ENCODE measurements around the gene CMIP. TPM values are rescaled to one million over a fixed set of nuclear protein-coding genes. Genes with fewer than 3 reads are reported as not detected.
A peak's percentile ranks its signal among the peaks of the same experiment; 100 is the strongest.

Gene CMIP
- total RNA-seq, 4 donors from 2014 or later, result 14.5 to 24.6 (median 21.0) TPM

- TF ChIP-seq POLR2A (IDR thresholded peaks at IDR 0.05; ENCODE audit: low read depth) (no peak), EP300 (IDR thresholded peaks at IDR 0.05) (no peak), CTCF (IDR thresholded peaks at IDR 0.05) (no peak), POLR2AphosphoS5 (IDR thresholded peaks at IDR 0.05) (no peak)
- peak overlapping the region; percentile 13 to 59 (median 30) for H3K27ac ChIP-seq (replicated peaks in 1 of 4)
- H3K27me3 ChIP-seq, result no peaks in the 10 kb centered on the region
- H3K4me1 ChIP-seq, result peaks cover 29 to 38% (median 37%) of the 10 kb centered on the region in 4 donors
- H3K9me3 ChIP-seq, result no peaks in the 10 kb centered on the region
- no peak overlapping the region for H3K4me3 ChIP-seq
- H3K36me3 ChIP-seq, result no peaks in the 10 kb centered on the region
- intact Hi-C loops (cut with DNase I), result no loop called here
- no peak for DNase-seq (ENCODE audit: extremely low spot score)
- 61% methylated on average over 8 of the region's 21 CpGs for WGBS
These were observed 68.8 kb downstream of the CMIP start for GRCh38 chr16:81513204-81514040.

- WGBS, result 82% methylated on average over 7 of the region's 7 CpGs
- no peak overlapping the region for H3K4me3 ChIP-seq
- intact Hi-C loops (cut with DNase I), result no loop called here
- peak overlapping the region in 2 of 4 donors; percentile 3 to 59 for H3K27ac ChIP-seq (replicated peaks in 1 of 4)
- TF ChIP-seq CTCF (IDR thresholded peaks at IDR 0.05) (no peak), POLR2A (IDR thresholded peaks at IDR 0.05; ENCODE audit: low read depth) (no peak), POLR2AphosphoS5 (IDR thresholded peaks at IDR 0.05) (no peak), EP300 (IDR thresholded peaks at IDR 0.05) (no peak)
- H3K9me3 ChIP-seq, result no peaks in the 10 kb centered on the region
- no peaks in the 10 kb centered on the region for H3K27me3 ChIP-seq
- no peaks in the 10 kb centered on the region for H3K36me3 ChIP-seq
- H3K4me1 ChIP-seq, result peaks cover 33 to 43% (median 38%) of the 10 kb centered on the region in 4 donors
- DNase-seq (ENCODE audit: extremely low spot score), result no peak
These were observed 69.5 kb downstream of the CMIP start for GRCh38 chr16:81514041-81514559.

GRCh38 chr16:81514568-81515258 is 70.1 kb downstream of the CMIP start:
- Histone ChIP-seq H3K4me3 (no peak overlapping the region), H3K27me3 (no peaks in the 10 kb centered on the region), H3K36me3 (no peaks in the 10 kb centered on the region), H3K9me3 (no peaks in the 10 kb centered on the region), H3K27ac (replicated peaks in 1 of 4) (no peak overlapping the region), H3K4me1 (peaks cover 38 to 46% (median 41%) of the 10 kb centered on the region in 4 donors)
- no peak for DNase-seq (ENCODE audit: extremely low spot score)
- TF ChIP-seq EP300 (IDR thresholded peaks at IDR 0.05) (no peak), POLR2AphosphoS5 (IDR thresholded peaks at IDR 0.05) (no peak), POLR2A (IDR thresholded peaks at IDR 0.05; ENCODE audit: low read depth) (no peak), CTCF (IDR thresholded peaks at IDR 0.05) (no peak)
- 94% methylated on average over 9 of the region's 15 CpGs for WGBS
- intact Hi-C loops (cut with DNase I), result no loop called here

DNA sequence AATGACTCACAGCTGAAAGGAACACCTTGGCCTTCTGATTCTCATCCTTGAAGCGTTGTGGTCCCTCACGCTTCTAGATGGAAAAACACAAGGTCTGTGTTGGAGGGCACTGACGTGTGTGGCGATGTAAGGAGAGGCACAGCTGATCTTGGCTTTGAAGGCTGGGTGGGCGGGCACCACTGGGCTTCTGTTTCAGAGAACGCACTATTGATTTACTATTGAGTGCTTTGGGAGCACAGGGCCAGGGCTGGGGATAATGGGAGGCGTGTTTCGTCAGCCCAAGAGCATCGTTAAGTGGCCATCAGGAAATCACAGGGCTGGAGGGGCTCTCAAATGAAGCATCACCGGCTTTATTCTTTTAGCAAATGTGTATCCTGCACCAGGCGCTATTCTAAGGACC is 70.7 kb downstream of the CMIP start:
- intact Hi-C loops (cut with DNase I), result no loop called here
- Histone ChIP-seq H3K4me1 (peaks cover 40 to 46% (median 43%) of the 10 kb centered on the region in 4 donors), H3K36me3 (no peaks in the 10 kb centered on the region), H3K27me3 (no peaks in the 10 kb centered on the region), H3K27ac (replicated peaks in 1 of 4) (no peak overlapping the region), H3K4me3 (no peak overlapping the region), H3K9me3 (no peaks in the 10 kb centered on the region)
- DNase-seq (ENCODE audit: extremely low spot score), result no peak
- TF ChIP-seq POLR2AphosphoS5 (IDR thresholded peaks at IDR 0.05) (no peak), EP300 (IDR thresholded peaks at IDR 0.05) (no peak), POLR2A (IDR thresholded peaks at IDR 0.05; ENCODE audit: low read depth) (no peak), CTCF (IDR thresholded peaks at IDR 0.05) (no peak)
- 97% methylated on average over 11 of the region's 11 CpGs for WGBS

Data from esophagus muscularis mucosa (tissue), 4 donors.